K562 (cell line): ENCODE data around the gene CYP24A1. TPM values are rescaled to one million over a fixed set of nuclear protein-coding genes. Genes with fewer than 3 reads are reported as not detected.

Experiments used
- ATAC-seq: fragments of 200-7000 bp; cut with Tn5 transposase; 3 replicates; pipeline ENCODE4 v1.9.1; 2020; ENCODE audit warnings: moderate library complexity
- BruUV-seq: library from RNA; stranded (reverse); fragments of 400-500 nt; replicated peaks from 2 replicates; lab custom pipeline; 2021; lab: Mats Ljungman, UMichigan
- CTCF ChIA-PET: fragments of 300-600 bp; formaldehyde crosslinking; extraction: SDS; loops from one replicate; lab custom pipeline; 2021; ENCODE audit warnings: low intra/inter-chr PET ratio; lab: Yijun Ruan, JAX
- POLR2A ChIA-PET: fragments of 300-600, 350-650 bp; sonication (Branson Sonifier 250); formaldehyde crosslinking; extraction: SDS; loops from one replicate; lab custom pipeline; 2021; ENCODE audit warnings: antibody characterized with exemption, inconsistent platforms; lab: Yijun Ruan, JAX
- DNase-seq, 4 experiments: peaks; one replicate each; pipeline versions ENCODE4 v3.0.0 to v3.0.0-alpha.2; 2011 to 2018; ENCODE audit warnings: low spot score in 3 of 4, mixed read lengths in 3 of 4; ENCODE audit errors: extremely low read depth in 1 of 4
- FAIRE-seq: peaks from 2 replicates; lab custom pipeline; 2011; peaks lifted over from hg19 to GRCh38; lab: Jason Lieb, UNC
- H2AFZ ChIP-seq: 2 replicates; pipeline ENCODE4 v1.6.0; 2011; ENCODE audit warnings: low read depth, low read length, control low read depth, inconsistent platforms
- H3K27ac ChIP-seq: fragments of 200-600 bp; 3 replicates; pipeline ENCODE4 v1.8.0; 2011; ENCODE audit warnings: low read depth, mild to moderate bottlenecking, control low read depth, inconsistent platforms, low read length, moderate library complexity, mixed read lengths; ENCODE audit errors: extremely low read depth
- H3K27me3 ChIP-seq, 2 experiments: fragments of 300-600 bp in 1 of 2; 2 replicates in 1 of 2; 3 replicates in 1 of 2; pipeline versions ENCODE4 v1.6.0 to v1.8.0; 2011; ENCODE audit warnings: inconsistent platforms in 2 of 2, low read length in 2 of 2, mild to moderate bottlenecking in 1 of 2, mixed read lengths in 1 of 2, moderate library complexity in 1 of 2; ENCODE audit not compliant: control insufficient read depth in 2 of 2, insufficient read depth in 2 of 2
- H3K36me3 ChIP-seq: fragments of 300-600 bp; 3 replicates; pipeline ENCODE4 v1.8.0; 2011; ENCODE audit warnings: mild to moderate bottlenecking, low read length, inconsistent platforms; ENCODE audit not compliant: control insufficient read depth, insufficient read depth
- H3K4me1 ChIP-seq, 2 experiments: fragments of 200-600 bp in 1 of 2; replicated peaks in 1 of 2; 2 replicates in 1 of 2; 3 replicates in 1 of 2; pipeline versions ENCODE4 v1.5.1 to v1.8.0; 2011; ENCODE audit warnings: inconsistent platforms in 2 of 2, low read length in 2 of 2, mild to moderate bottlenecking in 1 of 2, mixed read lengths in 1 of 2, moderate library complexity in 1 of 2; ENCODE audit not compliant: control insufficient read depth in 2 of 2, insufficient read depth in 2 of 2
- H3K4me2 ChIP-seq: 2 replicates; pipeline ENCODE4 v1.6.1; 2011; ENCODE audit warnings: low read length, control low read depth, inconsistent platforms, mixed read lengths; ENCODE audit not compliant: insufficient read depth
- H3K4me3 ChIP-seq: fragments of 200-600 bp; sonication (generic), shearing (Covaris generic); 2 replicates; pipeline ENCODE4 v1.5.1; 2016; ENCODE audit warnings: control low read depth, inconsistent platforms
- H3K79me2 ChIP-seq: fragments of 200-600 bp; 3 replicates; pipeline ENCODE4 v1.8.0; 2011; ENCODE audit warnings: low read length, inconsistent platforms; ENCODE audit not compliant: control insufficient read depth, insufficient read depth
- H3K9ac ChIP-seq, 2 experiments: 2 replicates each; pipeline versions ENCODE4 v1.6.0 to v1.6.1; 2011; ENCODE audit warnings: low read depth in 2 of 2, low read length in 2 of 2, control low read depth in 1 of 2, inconsistent platforms in 1 of 2, mild to moderate bottlenecking in 1 of 2, mixed read lengths in 1 of 2; ENCODE audit not compliant: insufficient read depth in 1 of 2
- H3K9me1 ChIP-seq: one replicate; pipeline ENCODE4 v1.6.0; 2011; ENCODE audit warnings: inconsistent platforms, mild to moderate bottlenecking, low read length, moderate library complexity; ENCODE audit not compliant: control insufficient read depth, insufficient read depth
- H3K9me3 ChIP-seq: replicated peaks from 2 replicates; pipeline ENCODE4 v1.5.1; 2011; ENCODE audit warnings: low read depth, low read length, inconsistent platforms; ENCODE audit not compliant: control insufficient read depth, insufficient read depth
- H4K20me1 ChIP-seq: replicated peaks from 2 replicates; pipeline ENCODE4 v1.6.1; 2011; ENCODE audit warnings: low read length, inconsistent platforms, mixed read lengths; ENCODE audit not compliant: control insufficient read depth, insufficient read depth
- CTBP1 ChIP-seq: fragments of 450-650 bp; IDR thresholded peaks from 2 replicates; pipeline ENCODE4 v1.6.1; 2016; ENCODE audit warnings: borderline replicate concordance
- PCBP2 ChIP-seq: fragments of 200-400 bp; formaldehyde crosslinking; IDR thresholded peaks from 2 replicates; pipeline ENCODE4 v1.6.1; 2018; ENCODE audit warnings: low read length, low read depth, mild to moderate bottlenecking, moderate library complexity; ENCODE audit not compliant: poor library complexity, severe bottlenecking
- RAD51 ChIP-seq: fragments of 450-650 bp; IDR thresholded peaks from 2 replicates; pipeline ENCODE4 v1.7.1; 2016; ENCODE audit warnings: low read depth, mild to moderate bottlenecking, borderline replicate concordance
- TAF7 ChIP-seq: fragments of 450-650 bp; IDR thresholded peaks from 2 replicates; pipeline ENCODE4 v1.6.1; 2016; ENCODE audit warnings: missing genetic modification characterization, missing compliant biosample characterization
- TOE1 ChIP-seq, 2 experiments: fragments of 450-650 bp in 1 of 2; sonication (generic) in 1 of 2; formaldehyde crosslinking in 1 of 2; IDR thresholded peaks; 2 replicates each; pipeline versions ENCODE4 v1.7.1 to v1.8.0; 2016 to 2022; ENCODE audit warnings: borderline replicate concordance in 2 of 2, mild to moderate bottlenecking in 2 of 2, antibody characterized with exemption in 1 of 2, inconsistent platforms in 1 of 2, low read depth in 1 of 2, missing genetic modification reagents in 1 of 2, moderate library complexity in 1 of 2
- ZNF239 ChIP-seq: fragments of 250-450 bp; sonication (Bioruptor Pico); IDR thresholded peaks from 2 replicates; pipeline ENCODE4 v1.4.0; 2020; ENCODE audit warnings: mild to moderate bottlenecking
- ZZZ3 ChIP-seq: fragments of 450-650 bp; IDR thresholded peaks from 2 replicates; pipeline ENCODE4 v1.6.1; 2016; ENCODE audit warnings: antibody characterized with exemption, mild to moderate bottlenecking, moderate library complexity
- WGBS: fragments of 100-300 bp; shearing (Covaris generic); methylation state at CpG from one replicate; pipeline ENCODE4 v1.1.6; 2016; ENCODE audit warnings: low coverage, mixed read lengths; ENCODE audit not compliant: insufficient coverage; ENCODE audit errors: missing lambda C conversion rate; 5-methylcytosine and 5-hydroxymethylcytosine counted together
- in situ Hi-C: fragments of 300-500 bp; cut with MboI; formaldehyde crosslinking; loops from 4 replicates; pipeline ENCODE4 v1.15.0; 2018; ENCODE audit warnings: inconsistent platforms, mixed read lengths
- intact Hi-C: fragments of 100-400 bp; cut with micrococcal nuclease; formaldehyde crosslinking; loops from 2 replicates; pipeline ENCODE4 v1.14.2; 2022
- polyA plus RNA-seq, 8 experiments: library from polyadenylated mRNA; depleted of rRNA in 4 of 8; stranded (reverse) in 5 of 8; unstranded in 3 of 8; fragments of >200 nt; fragmentation: Nextera tagmentation in 2 of 8; fragmentation: Illumina TruSeq in 1 of 8; extraction: Ambion mirVana in 2 of 8; extraction: Trizol in 1 of 8; gene quantifications; 2 replicates each; pipeline versions ENCODE4 v1.2.1 to v1.2.3, GENCODE V29; 2011 to 2014; ENCODE audit warnings: inconsistent platforms in 1 of 8, missing spikeins in 1 of 8
- total RNA-seq, 7 experiments: library from RNA; depleted of rRNA in 6 of 7; stranded (reverse); fragments of >200 nt in 6 of 7; fragmentation: Illumina TruSeq in 2 of 7; extraction: Trizol in 2 of 7; gene quantifications; 2 replicates each; pipeline versions ENCODE4 v1.2.1 to v1.2.3, GENCODE V29; 2011 to 2021; ENCODE audit warnings: low replicate concordance in 1 of 7
- TF ChIP-seq, protein P1 (sequence below), 3 experiments: fragments of 200-800 bp in 1 of 3; fragments of 250-450 bp in 1 of 3; fragments of 450-650 bp in 1 of 3; sonication (Bioruptor Pico) in 1 of 3; sonication (Bioruptor generic) in 1 of 3; formaldehyde crosslinking in 1 of 3; IDR thresholded peaks; 2 replicates each; pipeline versions ENCODE4 v1.6.1 to v1.8.0; 2016 to 2022; ENCODE audit warnings: mild to moderate bottlenecking in 2 of 3, missing genetic modification characterization in 2 of 3, missing compliant biosample characterization in 1 of 3, moderate library complexity in 1 of 3
- TF ChIP-seq, protein P2 (sequence below): sonication (generic); formaldehyde crosslinking; IDR thresholded peaks from 2 replicates; pipeline ENCODE4 v1.5.0; 2020; ENCODE audit warnings: missing genetic modification reagents
- TF ChIP-seq, protein P3 (sequence below): fragments of 450-650 bp; formaldehyde crosslinking; IDR thresholded peaks from 2 replicates; pipeline ENCODE4 v1.4.0; 2020; ENCODE audit warnings: mild to moderate bottlenecking, mixed read lengths
- TF ChIP-seq, protein P4 (sequence below), 2 experiments: fragments of 250-450 bp in 1 of 2; fragments of 450-650 bp in 1 of 2; sonication (Bioruptor Pico) in 1 of 2; IDR thresholded peaks; 2 replicates each; pipeline versions ENCODE4 v1.6.1 to v1.8.0; 2016 to 2021; ENCODE audit warnings: mild to moderate bottlenecking in 2 of 2, moderate library complexity in 2 of 2, missing compliant biosample characterization in 1 of 2, missing genetic modification characterization in 1 of 2
- TF ChIP-seq, protein P5 (sequence below): sonication (generic); formaldehyde crosslinking; IDR thresholded peaks from 2 replicates; pipeline ENCODE4 v1.9.0; 2022; ENCODE audit warnings: mild to moderate bottlenecking, missing genetic modification reagents

CYP24A1 gene
- total and polyA plus RNA-seq, 9 of the 15 experiments (the other 6 are each of a cell fraction or from before 2014, with no cell fraction given), result 0.04 TPM; not detected in 8

DNA sequence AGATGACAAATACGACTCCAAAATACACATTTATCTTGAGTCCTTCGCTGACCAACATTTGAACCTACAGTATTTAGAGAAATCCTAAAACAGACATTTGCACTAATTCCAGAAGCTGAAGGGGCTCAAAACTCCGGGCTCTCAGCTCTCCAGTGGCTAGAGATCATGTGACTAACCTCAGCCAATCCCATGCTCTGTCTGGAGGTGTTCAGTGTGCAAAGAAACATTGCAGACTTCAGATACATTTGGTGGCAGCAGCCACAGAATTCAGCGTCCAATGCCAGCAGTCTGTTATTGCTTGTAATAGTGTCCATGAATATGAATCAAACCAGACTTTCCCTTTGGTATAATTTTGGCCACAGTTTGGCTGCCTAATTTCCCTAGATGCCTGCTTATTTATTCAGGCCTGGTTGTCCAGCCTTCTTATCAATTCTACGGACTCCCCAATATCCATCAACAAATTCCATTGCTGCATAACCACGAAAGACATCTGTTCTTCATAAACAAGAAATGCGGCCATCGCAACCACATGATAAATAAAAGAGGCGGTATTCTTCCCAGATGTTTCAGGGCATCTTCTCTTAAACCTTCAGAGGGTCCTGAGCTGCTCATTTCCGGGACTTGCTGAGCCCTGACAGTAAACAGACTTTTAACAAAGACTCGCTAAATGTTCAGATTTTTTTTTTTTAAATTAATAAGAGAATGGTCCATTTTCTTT is 14.5 kb upstream of the CYP24A1 start:
- Histone ChIP-seq H4K20me1 (no peaks in the 10 kb centered on the region), H3K9me1 (no peaks in the 10 kb centered on the region), H3K4me2 (peak overlapping the region; percentile 12; the same call in 1 of the 2 replicates), H2AFZ (peak overlapping the region; percentile 53; the same call in 1 of the 2 replicates), H3K9ac (no peak overlapping the region), H3K4me1 (no peaks in the 10 kb centered on the region), H3K4me3 (no peak overlapping the region), H3K36me3 (no peaks in the 10 kb centered on the region), H3K27ac (no peak overlapping the region), H3K79me2 (no peaks in the 10 kb centered on the region), H3K9me3 (no peaks in the 10 kb centered on the region), H3K27me3 (peaks cover 15 to 20% of the 10 kb centered on the region in 2 experiments)
- DNase-seq (peak in 3 of 4 experiments; percentile 16 to 35 (median 23)), FAIRE-seq (no peak), ATAC-seq (peak; percentile 60; the same call in 1 of the 3 replicates)
- CTCF ChIA-PET, result no interaction called here
- in situ Hi-C loops (no loop called here), intact Hi-C loops (no loop called here)
- BruUV-seq, result no TSS peak
- POLR2A ChIA-PET, result interaction anchor here (1.1 kb wide), 1 partner anchor 20 kb away, joined by 4 read pairs; no protein-coding TSS in a partner anchor
- WGBS, result 5% methylated on average over 11 of the region's 11 CpGs
- no peak for TF ChIP-seq TAF7 (tag)
- TF ChIP-seq, protein P1, sequence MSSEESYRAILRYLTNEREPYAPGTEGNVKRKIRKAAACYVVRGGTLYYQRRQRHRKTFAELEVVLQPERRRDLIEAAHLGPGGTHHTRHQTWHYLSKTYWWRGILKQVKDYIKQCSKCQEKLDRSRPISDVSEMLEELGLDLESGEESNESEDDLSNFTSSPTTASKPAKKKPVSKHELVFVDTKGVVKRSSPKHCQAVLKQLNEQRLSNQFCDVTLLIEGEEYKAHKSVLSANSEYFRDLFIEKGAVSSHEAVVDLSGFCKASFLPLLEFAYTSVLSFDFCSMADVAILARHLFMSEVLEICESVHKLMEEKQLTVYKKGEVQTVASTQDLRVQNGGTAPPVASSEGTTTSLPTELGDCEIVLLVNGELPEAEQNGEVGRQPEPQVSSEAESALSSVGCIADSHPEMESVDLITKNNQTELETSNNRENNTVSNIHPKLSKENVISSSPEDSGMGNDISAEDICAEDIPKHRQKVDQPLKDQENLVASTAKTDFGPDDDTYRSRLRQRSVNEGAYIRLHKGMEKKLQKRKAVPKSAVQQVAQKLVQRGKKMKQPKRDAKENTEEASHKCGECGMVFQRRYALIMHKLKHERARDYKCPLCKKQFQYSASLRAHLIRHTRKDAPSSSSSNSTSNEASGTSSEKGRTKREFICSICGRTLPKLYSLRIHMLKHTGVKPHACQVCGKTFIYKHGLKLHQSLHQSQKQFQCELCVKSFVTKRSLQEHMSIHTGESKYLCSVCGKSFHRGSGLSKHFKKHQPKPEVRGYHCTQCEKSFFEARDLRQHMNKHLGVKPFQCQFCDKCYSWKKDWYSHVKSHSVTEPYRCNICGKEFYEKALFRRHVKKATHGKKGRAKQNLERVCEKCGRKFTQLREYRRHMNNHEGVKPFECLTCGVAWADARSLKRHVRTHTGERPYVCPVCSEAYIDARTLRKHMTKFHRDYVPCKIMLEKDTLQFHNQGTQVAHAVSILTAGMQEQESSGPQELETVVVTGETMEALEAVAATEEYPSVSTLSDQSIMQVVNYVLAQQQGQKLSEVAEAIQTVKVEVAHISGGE (CRISPR knock-in tag; IDR thresholded peaks at IDR 0.05), result peak in 1 of 3 experiments; percentile 88; a peak in 2 of 6 replicates
- TF ChIP-seq TOE1 (IDR thresholded peaks at IDR 0.05; ENCODE audit: borderline replicate concordance), result 0 out of 2 replicates have a peak, but pooled peaks have one; percentile 52
- TF ChIP-seq TOE1 (CRISPR knock-in tag; IDR thresholded peaks at IDR 0.05; ENCODE audit: borderline replicate concordance, low read depth), result no peak
- no peak for TF ChIP-seq ZNF239 (CRISPR knock-in tag)
- TF ChIP-seq CTBP1, result no peak
- TF ChIP-seq, protein P2, sequence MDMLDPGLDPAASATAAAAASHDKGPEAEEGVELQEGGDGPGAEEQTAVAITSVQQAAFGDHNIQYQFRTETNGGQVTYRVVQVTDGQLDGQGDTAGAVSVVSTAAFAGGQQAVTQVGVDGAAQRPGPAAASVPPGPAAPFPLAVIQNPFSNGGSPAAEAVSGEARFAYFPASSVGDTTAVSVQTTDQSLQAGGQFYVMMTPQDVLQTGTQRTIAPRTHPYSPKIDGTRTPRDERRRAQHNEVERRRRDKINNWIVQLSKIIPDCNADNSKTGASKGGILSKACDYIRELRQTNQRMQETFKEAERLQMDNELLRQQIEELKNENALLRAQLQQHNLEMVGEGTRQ (CRISPR knock-in tag), result peak; percentile 53
- TF ChIP-seq, protein P3, sequence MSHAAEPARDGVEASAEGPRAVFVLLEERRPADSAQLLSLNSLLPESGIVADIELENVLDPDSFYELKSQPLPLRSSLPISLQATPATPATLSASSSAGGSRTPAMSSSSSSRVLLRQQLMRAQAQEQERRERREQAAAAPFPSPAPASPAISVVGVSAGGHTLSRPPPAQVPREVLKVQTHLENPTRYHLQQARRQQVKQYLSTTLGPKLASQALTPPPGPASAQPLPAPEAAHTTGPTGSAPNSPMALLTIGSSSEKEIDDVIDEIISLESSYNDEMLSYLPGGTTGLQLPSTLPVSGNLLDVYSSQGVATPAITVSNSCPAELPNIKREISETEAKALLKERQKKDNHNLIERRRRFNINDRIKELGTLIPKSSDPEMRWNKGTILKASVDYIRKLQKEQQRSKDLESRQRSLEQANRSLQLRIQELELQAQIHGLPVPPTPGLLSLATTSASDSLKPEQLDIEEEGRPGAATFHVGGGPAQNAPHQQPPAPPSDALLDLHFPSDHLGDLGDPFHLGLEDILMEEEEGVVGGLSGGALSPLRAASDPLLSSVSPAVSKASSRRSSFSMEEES (CRISPR knock-in tag), result peak; percentile 90
- no peak for TF ChIP-seq ZZZ3
- TF ChIP-seq, protein P4, sequence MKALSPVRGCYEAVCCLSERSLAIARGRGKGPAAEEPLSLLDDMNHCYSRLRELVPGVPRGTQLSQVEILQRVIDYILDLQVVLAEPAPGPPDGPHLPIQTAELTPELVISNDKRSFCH (CRISPR knock-in tag; IDR thresholded peaks at IDR 0.05), result no peak
- TF ChIP-seq, protein P4 (tag; IDR thresholded peaks at IDR 0.05), result no peak
- TF ChIP-seq, protein P5, sequence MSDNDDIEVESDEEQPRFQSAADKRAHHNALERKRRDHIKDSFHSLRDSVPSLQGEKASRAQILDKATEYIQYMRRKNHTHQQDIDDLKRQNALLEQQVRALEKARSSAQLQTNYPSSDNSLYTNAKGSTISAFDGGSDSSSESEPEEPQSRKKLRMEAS (CRISPR knock-in tag), result no peak
- no peak for TF ChIP-seq PCBP2
- peak; percentile 52; the same call in 1 of the 2 replicates for TF ChIP-seq RAD51
